Osteocyte (in vitro differentiated cells): ENCODE results near the gene ITGA11. TPM values are rescaled to one million over a fixed set of nuclear protein-coding genes. Genes with fewer than 3 reads are reported as not detected.
A peak's percentile ranks its signal among the peaks of the same experiment; 100 is the strongest.

Experiments used
- DNase-seq: peaks from one replicate; pipeline ENCODE4 v3.0.0; 2021; ENCODE audit warnings: mixed read lengths; ENCODE audit not compliant: unreplicated experiment; ENCODE audit errors: extremely low spot score
- H3K27ac Mint-ChIP-seq: one replicate; pipeline ENCODE4 v1.8.0; 2021; ENCODE audit warnings: mild to moderate bottlenecking, mixed read lengths; ENCODE audit not compliant: unreplicated experiment
- H3K27me3 Mint-ChIP-seq: one replicate; pipeline ENCODE4 v1.8.0; 2021; ENCODE audit warnings: mixed read lengths; ENCODE audit not compliant: unreplicated experiment
- H3K36me3 Mint-ChIP-seq: one replicate; pipeline ENCODE4 v1.8.0; 2021; ENCODE audit warnings: mixed read lengths; ENCODE audit not compliant: unreplicated experiment
- H3K4me1 Mint-ChIP-seq: one replicate; pipeline ENCODE4 v1.8.0; 2021; ENCODE audit warnings: mixed read lengths; ENCODE audit not compliant: unreplicated experiment
- H3K4me3 Mint-ChIP-seq: one replicate; pipeline ENCODE4 v1.8.0; 2021; ENCODE audit warnings: mild to moderate bottlenecking, moderate library complexity, mixed read lengths; ENCODE audit not compliant: unreplicated experiment
- H3K9me3 Mint-ChIP-seq: one replicate; pipeline ENCODE4 v1.8.0; 2021; ENCODE audit warnings: mixed read lengths; ENCODE audit not compliant: unreplicated experiment
- CTCF ChIP-seq: fragments of 200-600 bp; sonication (generic); IDR thresholded peaks from 2 replicates; pipeline ENCODE4 v1.5.0; 2021; ENCODE audit warnings: antibody characterized with exemption, mild to moderate bottlenecking, moderate library complexity
- total RNA-seq: library from RNA; stranded (reverse); gene quantifications from 2 replicates; pipeline ENCODE4 v1.2.1, GENCODE V29; 2021

ITGA11 gene
- total RNA-seq, 1 donor from 2014 or later: 1,149 TPM

GRCh38 chr15:68442903-68443302, 10.9 kb upstream of the ITGA11 start:
- Mint-ChIP-seq H3K9me3 (peaks cover 6% of the 10 kb centered on the region), H3K27ac (no peak overlapping the region), H3K4me1 (peaks cover 25% of the 10 kb centered on the region), H3K36me3 (peaks cover 2% of the 10 kb centered on the region), H3K4me3 (no peak overlapping the region), H3K27me3 (peaks cover 3% of the 10 kb centered on the region)
- TF ChIP-seq CTCF: no peak
- DNase-seq: no peak

- Mint-ChIP-seq H3K27ac (no peak overlapping the region), H3K4me3 (no peak overlapping the region), H3K36me3 (peaks cover 2% of the 10 kb centered on the region), H3K9me3 (peaks cover 6% of the 10 kb centered on the region), H3K27me3 (peaks cover 3% of the 10 kb centered on the region), H3K4me1 (peaks cover 25% of the 10 kb centered on the region)
- no peak for TF ChIP-seq CTCF
- peak; percentile 59 for DNase-seq
Observed at GRCh38 chr15:68442041-68442440, 10.1 kb upstream of the ITGA11 start.

GRCh38 chr15:68441045-68441743, 9.2 kb upstream of the ITGA11 start:
- no peak overlapping the region for H3K4me3 Mint-ChIP-seq
- TF ChIP-seq CTCF: no peak
- H3K9me3 Mint-ChIP-seq: peaks cover 6% of the 10 kb centered on the region
- peak; percentile 42 for DNase-seq
- H3K27me3 Mint-ChIP-seq: peaks cover 3% of the 10 kb centered on the region
- no peak overlapping the region for H3K27ac Mint-ChIP-seq
- peaks cover 2% of the 10 kb centered on the region for H3K36me3 Mint-ChIP-seq
- H3K4me1 Mint-ChIP-seq: peaks cover 25% of the 10 kb centered on the region

GRCh38 chr15:68440136-68440535, 8.2 kb upstream of the ITGA11 start:
- Mint-ChIP-seq H3K9me3 (peaks cover 6% of the 10 kb centered on the region), H3K27me3 (peaks cover 3% of the 10 kb centered on the region), H3K27ac (no peak overlapping the region), H3K36me3 (peaks cover 2% of the 10 kb centered on the region), H3K4me3 (no peak overlapping the region), H3K4me1 (peaks cover 17% of the 10 kb centered on the region)
- DNase-seq: peak; percentile 63
- TF ChIP-seq CTCF: no peak

GRCh38 chr15:68439506-68439905, 7.5 kb upstream of the ITGA11 start:
- DNase-seq: no peak
- Mint-ChIP-seq H3K4me3 (no peak overlapping the region), H3K4me1 (peaks cover 15% of the 10 kb centered on the region), H3K36me3 (peaks cover 2% of the 10 kb centered on the region), H3K27me3 (peaks cover 3% of the 10 kb centered on the region), H3K27ac (no peak overlapping the region), H3K9me3 (peaks cover 5% of the 10 kb centered on the region)
- no peak for TF ChIP-seq CTCF
